IMR-90 (cell line): ENCODE results near the gene FTO. TPM values are rescaled to one million over a fixed set of nuclear protein-coding genes. Genes with fewer than 3 reads are reported as not detected.

ENCODE experiments used
- ATAC-seq: fragments of 200-7000 bp; cut with Tn5 transposase; 2 replicates; pipeline ENCODE4 v1.9.1; 2020; ENCODE audit warnings: low read depth, mild to moderate bottlenecking, moderate library complexity
- BruUV-seq: library from RNA; stranded (reverse); fragments of 400-500 nt; replicated peaks from 2 replicates; lab custom pipeline; 2021; lab: Mats Ljungman, UMichigan
- CTCF ChIA-PET: fragments of 300-600 bp; formaldehyde crosslinking; extraction: SDS; loops from one replicate; lab custom pipeline; 2021; ENCODE audit warnings: antibody characterized with exemption; lab: Yijun Ruan, JAX
- POLR2A ChIA-PET: fragments of 300-600 bp; sonication (Branson Sonifier 250); formaldehyde crosslinking; loops from one replicate; lab custom pipeline; 2022; ENCODE audit warnings: antibody characterized with exemption; ENCODE audit not compliant: unreplicated experiment; lab: Charles Lee
- DNase-seq: peaks from one replicate; pipeline ENCODE4 v3.0.0; 2013
- H2AFZ ChIP-seq: replicated peaks from 2 replicates; pipeline ENCODE3; 2013; ENCODE audit warnings: low read length, mild to moderate bottlenecking; ENCODE audit not compliant: poor library complexity
- H2AK5ac ChIP-seq: 2 replicates; pipeline ENCODE4 v1.6.1; 2013; ENCODE audit warnings: low read depth, low read length, inconsistent platforms
- H2AK9ac ChIP-seq: replicated peaks from 2 replicates; pipeline ENCODE3; 2013; ENCODE audit warnings: mild to moderate bottlenecking, low read depth, low read length, moderate library complexity; ENCODE audit not compliant: poor library complexity
- H2BK120ac ChIP-seq: 2 replicates; pipeline ENCODE4 v1.6.1; 2013; ENCODE audit warnings: low read depth, low read length, inconsistent platforms
- H2BK15ac ChIP-seq: 3 replicates; pipeline ENCODE4 v1.6.1; 2013; ENCODE audit warnings: low read depth, low read length, inconsistent platforms
- H2BK20ac ChIP-seq: 2 replicates; pipeline ENCODE4 v1.6.1; 2013; ENCODE audit warnings: low read depth, mild to moderate bottlenecking, inconsistent platforms, low read length, moderate library complexity
- H2BK5ac ChIP-seq: 2 replicates; pipeline ENCODE4 v1.6.1; 2013; ENCODE audit warnings: mild to moderate bottlenecking, low read depth, low read length, inconsistent platforms; ENCODE audit not compliant: poor library complexity, severe bottlenecking
- H3K14ac ChIP-seq: replicated peaks from 2 replicates; pipeline ENCODE4 v1.6.1; 2013; ENCODE audit warnings: low read depth, low read length, inconsistent platforms
- H3K18ac ChIP-seq: 2 replicates; pipeline ENCODE4 v1.6.1; 2013; ENCODE audit warnings: low read depth, low read length, control low read depth
- H3K23ac ChIP-seq: 2 replicates; pipeline ENCODE4 v1.6.1; 2013; ENCODE audit warnings: low read depth, low read length, inconsistent platforms
- H3K27ac ChIP-seq: 2 replicates; pipeline ENCODE4 v1.5.1; 2013; ENCODE audit warnings: mild to moderate bottlenecking, control low read depth, low read length; ENCODE audit not compliant: insufficient read depth
- H3K27me3 ChIP-seq: 2 replicates; pipeline ENCODE4 v1.6.1; 2013; ENCODE audit warnings: low read length; ENCODE audit not compliant: control insufficient read depth, insufficient read depth
- H3K36me3 ChIP-seq: 2 replicates; pipeline ENCODE4 v1.6.1; 2013; ENCODE audit warnings: low read length, mixed read lengths; ENCODE audit not compliant: control insufficient read depth, insufficient read depth
- H3K4ac ChIP-seq: 2 replicates; pipeline ENCODE4 v1.6.1; 2013; ENCODE audit warnings: low read depth, low read length, inconsistent platforms
- H3K4me1 ChIP-seq: 2 replicates; pipeline ENCODE4 v1.6.1; 2013; ENCODE audit warnings: low read length, mixed read lengths; ENCODE audit not compliant: control insufficient read depth, insufficient read depth
- H3K4me2 ChIP-seq: 2 replicates; pipeline ENCODE4 v1.6.1; 2013; ENCODE audit warnings: low read depth, mild to moderate bottlenecking, control low read depth, low read length, moderate library complexity
- H3K4me3 ChIP-seq: 2 replicates; pipeline ENCODE4 v1.5.1; 2013; ENCODE audit warnings: low read depth, mild to moderate bottlenecking, control low read depth, low read length, moderate library complexity; ENCODE audit not compliant: insufficient read depth
- H3K56ac ChIP-seq: 2 replicates; pipeline ENCODE4 v1.6.1; 2013; ENCODE audit warnings: low read length, inconsistent platforms; ENCODE audit not compliant: insufficient read depth; ENCODE audit errors: extremely low read depth
- H3K79me1 ChIP-seq, 2 experiments: 2 replicates each; pipeline ENCODE4 v1.6.1; 2013; ENCODE audit warnings: low read length in 2 of 2, inconsistent platforms in 1 of 2, low read depth in 1 of 2
- H3K9ac ChIP-seq: 2 replicates; pipeline ENCODE4 v1.6.1; 2013; ENCODE audit warnings: low read depth, low read length, control low read depth
- H3K9me1 ChIP-seq: 2 replicates; pipeline ENCODE4 v1.6.1; 2013; ENCODE audit warnings: low read length, inconsistent platforms; ENCODE audit not compliant: insufficient read depth
- H3K9me3 ChIP-seq: 2 replicates; pipeline ENCODE4 v1.6.1; 2013; ENCODE audit warnings: low read length; ENCODE audit not compliant: control insufficient read depth, insufficient read depth
- H4K20me1 ChIP-seq: 2 replicates; pipeline ENCODE4 v1.6.1; 2013; ENCODE audit warnings: low read length, inconsistent platforms; ENCODE audit not compliant: insufficient read depth
- H4K5ac ChIP-seq: 2 replicates; pipeline ENCODE4 v1.6.1; 2013; ENCODE audit warnings: mild to moderate bottlenecking, low read depth, low read length, control low read depth
- H4K8ac ChIP-seq, 2 experiments: 2 replicates each; pipeline ENCODE4 v1.6.1; 2013; ENCODE audit warnings: low read depth in 2 of 2, low read length in 2 of 2, control low read depth in 1 of 2, inconsistent platforms in 1 of 2
- H4K91ac ChIP-seq: 2 replicates; pipeline ENCODE4 v1.6.1; 2013; ENCODE audit warnings: low read depth, low read length, inconsistent platforms; ENCODE audit not compliant: insufficient read depth
- CEBPB ChIP-seq: IDR thresholded peaks from 2 replicates; pipeline ENCODE4 v1.6.1; 2012; ENCODE audit warnings: low read depth, low read length, improper control_type of control experiment
- MAFK ChIP-seq: IDR thresholded peaks from 2 replicates; pipeline ENCODE4 v1.6.1; 2012; ENCODE audit warnings: low read depth, low read length, improper control_type of control experiment
- POLR2A ChIP-seq: IDR thresholded peaks from 2 replicates; pipeline ENCODE4 v1.6.1; 2012; ENCODE audit warnings: mild to moderate bottlenecking, low read depth, low read length
- WGBS, 2 experiments: methylation state at CpG; one replicate each; pipeline versions ENCODE4 v1.1.5 to v1.1.7; 2013; ENCODE audit warnings: missing lambda C conversion rate in 2 of 2; ENCODE audit not compliant: insufficient read length in 1 of 2; ENCODE audit errors: extremely low coverage in 2 of 2; 5-methylcytosine and 5-hydroxymethylcytosine counted together
- dilution Hi-C: fragments of 300-500 bp; cut with HindIII; formaldehyde crosslinking; loops from one replicate; pipeline ENCODE4 v1.14.3; 2018; ENCODE audit warnings: low sequenced_read_pairs; ENCODE audit not compliant: unreplicated experiment
- in situ Hi-C: fragments of 300-500 bp; cut with MboI; formaldehyde crosslinking; loops from 3 replicates; pipeline ENCODE4 v1.14.3; 2019; ENCODE audit warnings: low sequenced_read_pairs, inconsistent platforms, mixed read lengths
- intact Hi-C: fragments of 100-400 bp; cut with micrococcal nuclease; formaldehyde crosslinking; loops from 2 replicates; pipeline ENCODE4 v1.10.0; 2022
- polyA plus RNA-seq, 3 experiments: library from polyadenylated mRNA; depleted of rRNA; stranded (reverse); fragments of >200 nt; gene quantifications; 2 replicates each; pipeline ENCODE4 v1.2.3, GENCODE V29; 2012; ENCODE audit warnings: low replicate concordance in 1 of 3
- total RNA-seq: library from RNA; depleted of rRNA; stranded (reverse); fragments of >200 nt; gene quantifications from 2 replicates; pipeline ENCODE4 v1.2.3, GENCODE V29; 2012
- TF ChIP-seq, protein P1 (sequence below): fragments of 150-350 bp; IDR thresholded peaks from 2 replicates; pipeline ENCODE4 v1.6.1; 2017; ENCODE audit warnings: mild to moderate bottlenecking, antibody characterized with exemption, low read length, low read depth

FTO gene
- total and polyA plus RNA-seq, 2 of the 4 experiments (the other 2 are of a cell fraction): 70.3 to 132 TPM

GRCh38 chr16:54027558-54027957 is 323.6 kb downstream of the FTO start:
- Histone ChIP-seq H4K20me1 (no peaks in the 10 kb centered on the region), H3K27ac (peak overlapping the region; percentile 96), H4K91ac (peak overlapping the region; percentile 80), H2BK20ac (peak overlapping the region; percentile 99), H3K23ac (peak overlapping the region; percentile 81), H2AK9ac (peak overlapping the region; percentile 29), H2AFZ (no peak overlapping the region), H3K9ac (peak overlapping the region; percentile 89), H4K8ac (peak overlapping the region; percentile 15 to 75), H3K14ac (peak overlapping the region; percentile 69), H3K4me2 (peak overlapping the region; percentile 73), H3K27me3 (no peaks in the 10 kb centered on the region), H3K9me3 (peaks cover 3% of the 10 kb centered on the region), H2BK15ac (peak overlapping the region; percentile 10; the same call in 1 of the 3 replicates), H3K4me3 (no peak overlapping the region), H3K36me3 (no peaks in the 10 kb centered on the region), H2BK5ac (peak overlapping the region; percentile 93), H3K79me1 (0 out of 4 replicates have a peak, but pooled peaks cover 3 to 4% of the 10 kb centered on the region in 2 experiments), H2BK120ac (peak overlapping the region; percentile 95), H3K4me1 (peaks cover 6% of the 10 kb centered on the region), H3K9me1 (peaks cover 3% of the 10 kb centered on the region), H3K18ac (peak overlapping the region; percentile 81), H3K56ac (peak overlapping the region; percentile 80), H2AK5ac (peak overlapping the region; percentile 96), H3K4ac (peak overlapping the region; percentile 97), H4K5ac (peak overlapping the region; percentile 69; the same call in 1 of the 2 replicates)
- no TSS peak for BruUV-seq
- ChIA-PET CTCF (interaction anchor here (0.7 kb wide), 3 partner anchors 40 to 105 kb away, joined by 3 to 6 read pairs (median 5); no protein-coding TSS in a partner anchor), POLR2A (no interaction called here)
- DNase-seq: peak; percentile 50
- in situ Hi-C loops (no loop called here), intact Hi-C loops (no loop called here), dilution Hi-C loops (no loop called here)
- no CpG with 5 or more reads among the region's 1 CpG for WGBS, 2 experiments
- TF ChIP-seq POLR2A (no peak), MAFK (no peak), CEBPB (peak; percentile 11; the same call in 1 of the 2 replicates)
- TF ChIP-seq, protein P1, sequence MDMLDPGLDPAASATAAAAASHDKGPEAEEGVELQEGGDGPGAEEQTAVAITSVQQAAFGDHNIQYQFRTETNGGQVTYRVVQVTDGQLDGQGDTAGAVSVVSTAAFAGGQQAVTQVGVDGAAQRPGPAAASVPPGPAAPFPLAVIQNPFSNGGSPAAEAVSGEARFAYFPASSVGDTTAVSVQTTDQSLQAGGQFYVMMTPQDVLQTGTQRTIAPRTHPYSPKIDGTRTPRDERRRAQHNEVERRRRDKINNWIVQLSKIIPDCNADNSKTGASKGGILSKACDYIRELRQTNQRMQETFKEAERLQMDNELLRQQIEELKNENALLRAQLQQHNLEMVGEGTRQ: no peak
- ATAC-seq: peak; percentile 46
